CD4-positive, alpha-beta T cell treated with Interleukin-6 for 4 hours (primary cell): Measurements from ENCODE around the gene TBX2.
"Not testable (repeated sequence)": the region's sequence is repeated elsewhere in the genome, so short reads cannot be mapped to it uniquely, and the experiment has no call there.

ENCODE experiments used
- DNase-seq: peaks from one replicate; pipeline ENCODE4 v3.0.0-alpha.2; 2020; ENCODE audit warnings: mixed read lengths

The TBX2 gene

DNA sequence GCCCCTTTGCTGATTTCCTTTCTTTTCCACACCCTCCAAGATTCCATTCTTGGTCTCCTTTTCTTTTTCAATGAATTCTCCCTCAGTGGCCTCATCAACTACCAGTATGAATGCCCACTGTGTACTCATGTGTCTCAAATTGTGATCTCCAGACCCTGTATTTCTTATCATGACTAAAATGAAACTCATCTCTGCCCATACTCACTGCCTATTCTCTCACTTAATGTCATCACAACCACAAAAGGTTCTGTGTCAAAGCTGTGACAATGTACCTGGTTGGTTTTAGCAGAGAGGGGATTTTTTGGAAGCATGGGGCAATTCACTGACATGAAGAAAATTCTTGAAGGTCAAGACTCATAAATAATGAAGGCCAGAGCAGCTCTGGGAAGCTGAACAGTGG, 41.1 kb downstream of the TBX2 start:
- no peak for DNase-seq

GRCh38 chr17:61441507-61441906, 41.9 kb downstream of the TBX2 start:
- not testable (repeated sequence) for DNase-seq

- no peak for DNase-seq
Measured at GRCh38 chr17:61442136-61442775, 42.6 kb downstream of the TBX2 start.

- no peak for DNase-seq
Measured at GRCh38 chr17:61442878-61443474, 43.3 kb downstream of the TBX2 start.

GRCh38 chr17:61443475-61443882, 43.8 kb downstream of the TBX2 start:
- DNase-seq, result no peak

DNA sequence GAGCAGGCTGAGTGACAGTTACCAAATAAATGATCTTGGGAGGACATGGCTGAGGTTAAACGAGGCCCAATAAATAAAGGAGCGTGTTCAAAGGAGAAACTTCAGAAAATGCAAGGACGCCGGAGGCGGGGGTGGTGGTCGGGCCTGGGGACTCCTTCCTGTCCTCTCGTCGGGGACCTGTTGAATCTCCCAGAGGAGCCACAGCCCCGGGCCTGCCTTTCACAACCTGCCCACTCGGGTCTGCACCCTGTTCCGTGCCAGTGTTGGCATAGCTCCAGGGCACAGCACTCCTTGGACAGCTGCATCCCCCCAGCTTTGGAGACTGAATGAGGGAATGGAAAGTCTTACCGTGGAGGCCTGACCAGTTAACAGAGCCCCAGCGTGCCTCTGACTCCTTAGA, 44.4 kb downstream of the TBX2 start:
- no peak for DNase-seq

DNA sequence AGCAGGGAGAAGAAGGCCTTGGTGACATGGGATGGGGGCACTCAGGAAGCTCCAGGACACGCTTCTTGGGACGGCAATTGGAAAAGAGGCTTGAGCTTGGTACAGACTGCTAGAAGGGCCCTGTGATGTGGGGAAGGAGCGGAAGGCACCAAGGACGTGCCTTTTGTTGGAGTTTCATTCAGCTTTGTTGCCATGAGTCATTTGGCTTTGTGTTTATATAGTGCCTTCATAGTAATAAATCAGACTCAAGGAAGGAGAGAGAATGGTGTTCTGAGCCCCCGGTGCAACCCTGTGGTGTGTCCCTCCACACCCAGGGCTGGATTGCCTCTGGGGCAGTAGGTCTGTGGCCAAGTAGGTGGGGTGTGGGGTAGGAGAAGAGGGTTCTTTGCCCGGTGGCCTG, 45.2 kb downstream of the TBX2 start:
- DNase-seq, result no peak

DNA sequence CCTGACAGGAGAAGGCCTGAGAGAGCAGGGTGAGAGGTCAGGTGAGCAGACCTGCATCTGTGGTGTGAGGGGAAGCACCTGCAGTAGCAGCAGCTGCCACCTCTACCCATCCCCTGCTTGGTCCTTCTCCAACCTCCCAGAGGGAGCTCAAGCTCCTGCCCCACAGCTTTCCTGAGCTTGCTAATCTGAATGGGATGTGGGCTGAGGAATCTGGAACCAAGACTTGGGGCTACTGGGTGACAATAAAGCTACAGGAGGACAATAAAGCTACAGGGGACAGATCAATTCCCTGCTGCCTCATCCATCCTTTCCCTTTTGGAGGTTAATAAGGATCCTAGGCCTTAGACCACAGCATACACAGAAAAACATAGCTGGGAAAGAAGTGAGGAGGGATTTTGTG, 47.7 kb downstream of the TBX2 start:
- DNase-seq, result no peak

- no peak for DNase-seq
Measured at GRCh38 chr17:61448042-61448441, 48.4 kb downstream of the TBX2 start.

DNA sequence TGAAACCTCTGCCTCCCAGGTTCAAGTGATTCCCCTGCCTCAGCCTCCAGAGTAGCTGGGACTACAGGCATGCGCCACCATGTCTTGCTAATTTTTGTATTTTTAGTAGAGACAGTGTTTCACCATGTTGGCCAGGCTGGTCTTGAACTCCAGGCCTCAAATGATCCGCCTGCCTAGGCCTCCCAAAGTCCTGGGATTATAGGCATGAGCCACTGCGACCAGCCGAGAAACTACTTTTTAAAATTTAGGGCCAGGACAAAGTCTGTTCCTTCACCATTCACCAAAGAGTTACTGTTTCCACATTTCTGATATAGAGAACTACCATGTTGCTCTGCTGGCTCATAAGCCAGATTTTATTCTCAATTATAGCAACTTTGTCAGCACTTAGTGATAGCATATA, 49.5 kb downstream of the TBX2 start:
- DNase-seq, result not testable (repeated sequence)

DNA sequence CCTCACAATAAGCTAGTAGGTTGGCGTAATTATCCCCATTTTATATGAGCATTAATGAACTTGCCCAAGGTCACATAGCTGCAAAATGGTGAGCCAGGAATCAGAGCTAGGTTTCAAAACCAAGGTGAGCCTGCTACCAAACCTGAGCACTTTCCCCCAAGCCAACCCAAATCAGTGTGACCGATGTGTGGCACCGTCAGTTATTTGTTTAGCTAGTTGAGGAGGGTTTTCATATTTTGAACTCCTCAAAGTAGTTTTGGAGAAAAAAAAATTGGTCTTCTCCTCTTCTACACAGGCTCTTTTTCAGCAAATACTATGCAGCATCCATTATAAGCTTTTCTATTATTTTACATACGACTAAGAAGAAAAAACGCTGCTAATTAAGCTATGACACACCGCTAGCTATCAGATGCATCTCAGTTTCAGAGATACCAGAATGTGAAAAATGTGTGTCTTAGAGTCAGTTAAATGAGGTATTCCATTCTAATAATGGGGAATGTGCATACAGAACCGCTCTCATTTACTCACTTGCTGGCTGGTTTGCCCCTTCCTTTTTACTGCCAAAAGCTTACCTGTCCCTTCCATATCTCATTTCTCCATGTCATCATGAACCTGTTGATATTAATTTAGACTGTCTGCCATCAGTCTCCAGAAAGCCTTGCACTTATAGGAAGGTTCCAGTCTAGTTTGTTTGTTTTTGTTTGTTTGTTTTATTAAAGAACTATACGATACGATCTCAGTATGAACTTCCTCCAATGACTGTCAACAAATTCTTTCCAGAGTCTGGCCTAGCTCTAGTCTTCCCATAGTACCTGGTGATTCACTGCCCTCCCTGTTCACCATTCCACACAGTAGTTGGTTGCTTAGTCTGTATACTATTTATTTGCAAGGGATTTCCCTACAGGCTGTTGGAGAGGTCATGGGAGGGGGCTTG, 50.3 kb downstream of the TBX2 start:
- DNase-seq, result no peak

DNA sequence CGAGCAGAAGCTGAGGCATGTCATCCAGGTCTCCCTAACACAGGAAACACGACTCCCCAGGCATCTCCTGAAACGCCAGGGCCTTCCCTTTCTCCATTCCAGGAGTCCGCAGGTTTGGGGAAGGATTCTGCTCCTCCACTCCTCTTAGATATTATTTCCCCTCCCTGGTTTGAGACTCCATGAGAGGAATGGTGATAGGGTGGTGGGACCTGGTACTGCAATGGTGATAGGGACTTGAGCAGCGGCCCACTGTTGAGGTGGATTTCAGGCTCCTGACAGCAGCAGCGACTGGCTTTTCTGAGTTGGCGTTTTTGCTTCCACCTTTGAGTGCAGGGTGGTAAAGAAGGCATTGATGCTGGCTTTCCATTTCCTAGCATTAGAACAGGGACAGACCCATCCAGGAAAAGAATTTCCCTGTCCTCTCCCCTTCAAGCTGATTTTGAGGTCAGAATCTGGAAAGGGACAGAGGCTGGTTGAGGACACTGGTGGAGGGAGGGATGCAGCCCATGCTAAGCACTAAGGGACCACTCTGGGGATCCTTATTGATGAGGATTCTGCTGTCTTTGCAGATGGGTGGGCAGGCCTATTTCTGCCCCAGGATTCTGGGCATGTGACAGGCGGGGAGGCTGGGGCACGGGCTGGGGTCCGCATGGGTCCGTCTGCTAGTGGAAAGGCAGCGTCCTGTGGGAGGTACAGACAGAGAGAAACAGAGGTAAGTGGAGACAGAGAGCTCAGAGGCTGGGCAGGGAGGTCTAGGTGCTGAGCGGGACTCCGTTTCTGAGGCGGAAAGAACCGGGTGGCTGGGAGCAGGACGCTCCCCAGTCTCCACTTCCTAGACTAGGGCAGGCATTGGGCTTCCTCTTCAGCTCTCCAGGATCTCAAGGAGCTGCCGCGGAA, 51.2 kb downstream of the TBX2 start:
- no peak for DNase-seq

DNA sequence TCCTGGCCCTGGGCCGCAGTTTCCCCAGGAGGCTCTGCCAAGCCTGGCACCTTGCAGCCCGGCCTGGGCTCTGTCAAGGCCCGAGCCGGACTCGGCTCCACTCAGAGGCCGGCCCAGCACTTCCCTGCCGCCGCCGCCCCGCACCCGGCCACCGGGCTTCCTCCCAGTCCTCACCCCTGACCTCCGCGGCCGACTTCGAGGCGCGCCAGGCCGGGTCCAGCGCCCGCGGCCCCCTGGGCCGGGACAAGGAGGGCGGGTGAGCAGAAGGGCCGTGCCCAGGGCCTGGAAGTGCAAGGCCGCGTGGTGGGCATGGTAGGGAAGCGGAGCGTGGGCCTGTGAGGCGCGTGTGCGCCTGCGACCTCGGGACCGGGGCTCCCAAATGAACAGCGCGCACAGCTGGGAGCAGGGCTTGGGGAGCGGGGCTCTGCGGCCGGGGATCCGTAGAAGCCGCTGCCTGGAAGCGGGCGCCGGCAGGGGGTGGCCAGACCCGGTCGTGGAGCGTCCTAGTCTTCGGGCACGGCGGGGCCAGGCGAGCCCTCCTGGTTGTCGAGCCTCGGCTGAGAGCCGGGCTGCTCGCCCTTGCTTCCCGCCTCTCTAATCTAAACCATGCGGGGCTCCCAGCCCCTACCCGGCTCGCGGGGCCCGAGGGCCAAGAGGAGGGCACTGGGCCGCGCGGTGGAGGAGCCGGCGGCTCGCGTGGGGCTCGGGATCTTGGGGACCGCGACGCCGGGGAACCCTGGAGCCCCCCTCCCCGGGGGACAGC, 52.1 kb downstream of the TBX2 start:
- no peak for DNase-seq

DNA sequence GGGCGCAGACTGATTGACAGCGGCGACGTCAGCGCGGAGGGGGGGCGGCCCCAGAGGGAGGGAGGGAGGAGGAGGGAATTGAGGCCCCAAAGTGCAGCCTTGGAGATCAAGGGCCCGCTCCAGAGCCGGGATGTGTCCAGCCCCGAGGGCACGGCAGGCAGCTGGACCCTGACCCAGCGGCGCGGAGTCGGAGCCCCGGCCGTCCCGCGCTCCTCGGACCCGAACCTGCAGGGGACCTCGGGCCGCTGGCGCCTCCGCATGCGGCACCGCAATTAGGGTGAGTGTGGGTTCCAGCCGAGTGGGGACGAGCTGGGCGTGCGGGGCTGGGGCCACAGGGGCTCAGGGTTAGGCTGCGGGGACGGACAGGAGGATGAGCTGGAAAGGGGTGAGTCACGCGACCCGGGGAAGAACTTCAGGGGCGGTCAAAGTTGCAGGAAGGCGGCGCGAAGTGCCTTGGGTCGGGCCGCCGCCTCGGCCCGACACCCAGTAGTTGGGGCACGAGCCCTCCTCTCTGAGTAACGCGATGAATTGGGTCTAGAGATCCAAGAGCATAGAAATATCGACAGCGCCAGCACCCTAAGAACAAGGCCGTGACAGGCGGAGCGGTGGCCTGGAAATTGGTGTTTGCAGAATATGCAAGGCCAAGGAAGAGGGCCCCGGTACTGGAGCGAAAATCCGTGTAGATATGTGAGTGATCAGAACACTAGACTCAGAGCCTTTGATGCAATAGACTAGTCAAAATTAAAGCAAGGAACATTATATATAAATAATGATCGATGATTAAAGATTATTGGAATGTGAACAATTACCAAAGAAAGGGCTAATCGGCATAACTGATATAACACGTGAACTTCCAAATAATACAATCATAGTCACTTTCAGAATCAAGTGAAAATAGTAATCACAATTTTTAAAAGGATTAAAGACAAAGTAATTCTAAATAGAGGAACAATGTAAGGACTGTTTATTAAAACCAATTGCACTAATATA, 53.0 kb downstream of the TBX2 start, which contains the start of gene TBX4:
TSS of gene TBX4 (plus strand) at position 122 of the 990 bp plus-strand sequence. CDS start 4,069 bp downstream, outside the sequence.
- no peak for DNase-seq

DNA sequence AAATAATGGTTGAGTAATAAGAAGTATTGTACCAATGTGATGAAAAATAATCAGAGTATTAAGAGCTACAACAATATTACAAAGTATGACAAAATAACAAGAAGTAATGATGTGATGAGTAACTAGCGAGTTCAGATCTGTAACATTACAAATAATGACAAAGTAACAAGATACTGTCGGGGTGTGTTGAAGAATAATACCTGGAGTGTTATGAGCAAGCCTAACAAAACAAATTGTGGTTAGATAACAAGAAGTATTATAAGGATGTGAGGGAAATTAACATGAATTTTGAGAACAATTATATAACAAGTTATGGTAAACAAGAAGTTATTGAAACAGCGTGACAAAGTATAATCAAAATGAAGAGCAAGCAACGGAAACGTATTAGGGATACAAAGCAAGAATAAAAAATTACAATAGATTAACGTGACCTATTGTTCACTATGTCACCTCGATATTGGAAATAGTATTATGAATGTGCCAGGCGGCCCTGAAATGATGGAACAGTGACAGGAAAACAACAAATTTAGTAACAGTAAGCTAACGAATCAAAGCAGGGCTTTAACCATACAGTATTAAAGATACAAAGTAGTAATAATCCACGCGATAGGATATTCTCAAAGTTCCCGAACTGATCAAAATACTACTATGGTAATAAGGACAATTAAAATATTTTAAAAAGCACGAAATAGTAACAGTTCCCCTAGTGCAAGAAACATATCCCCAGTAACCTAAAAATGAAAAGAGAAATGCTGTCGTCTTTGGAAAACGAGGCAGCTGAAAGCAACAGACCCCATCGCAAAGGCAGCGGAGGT, 54.1 kb downstream of the TBX2 start:
- no peak for DNase-seq

DNA sequence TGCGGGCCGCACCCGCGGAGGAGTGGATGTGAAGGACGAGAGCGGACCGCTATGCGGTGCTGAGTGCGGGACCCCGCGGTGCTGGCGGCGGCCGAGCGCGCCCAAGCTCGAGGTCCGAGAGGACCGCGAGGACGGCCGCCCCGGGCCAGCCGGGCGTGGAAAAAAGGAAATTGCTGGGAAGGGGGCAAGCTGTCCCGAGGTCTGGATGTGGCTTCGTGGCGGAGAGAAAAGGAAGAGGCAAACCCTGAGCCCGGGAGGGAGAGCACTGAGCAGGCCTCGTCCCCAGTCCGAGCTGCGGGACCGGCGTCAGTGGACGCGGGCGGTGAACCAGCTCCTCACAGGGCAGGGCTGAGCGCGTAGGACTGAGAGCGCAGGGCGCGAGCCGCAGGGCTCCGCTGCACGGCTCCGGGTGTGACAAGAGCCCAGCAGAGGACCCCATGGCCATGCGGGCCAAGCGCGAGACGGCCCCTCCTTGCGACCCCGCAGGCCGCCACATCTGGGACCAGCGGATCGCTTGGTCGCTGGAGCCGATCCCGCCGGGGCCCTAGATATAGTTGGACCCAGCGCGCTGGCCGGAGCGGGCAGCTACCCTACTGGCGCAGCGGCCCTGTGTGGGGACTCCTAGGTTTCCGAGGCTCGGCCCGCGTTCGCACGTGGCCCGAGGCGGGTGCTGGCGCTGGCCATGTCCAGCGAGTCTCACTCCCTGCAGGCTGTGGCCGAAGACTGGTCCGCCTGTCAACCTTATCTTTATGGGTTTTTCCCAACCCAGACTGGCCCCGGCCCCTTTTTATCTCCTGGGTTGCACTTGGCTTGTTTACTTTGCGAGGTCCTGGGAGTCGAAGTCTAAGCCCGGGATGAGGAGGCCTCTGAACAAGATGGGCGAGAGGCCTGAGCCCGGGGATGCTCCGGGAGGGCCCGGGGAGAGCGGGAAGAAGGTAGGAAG, 55.0 kb downstream of the TBX2 start:
- no peak for DNase-seq

GRCh38 chr17:61455324-61456060, 55.8 kb downstream of the TBX2 start:
- DNase-seq, result no peak
